Heart right ventricle (tissue), 16 donors: Measurements from ENCODE around the gene PNMA8A. TPM values are rescaled to one million over a fixed set of nuclear protein-coding genes. Genes with fewer than 3 reads are reported as not detected.

Experiments
- ATAC-seq, 8 donors: fragments of 200-7000 bp; cut with Tn5 transposase; one replicate each; pipeline ENCODE4 v1.9.1; 2020; ENCODE audit warnings: mild to moderate bottlenecking in 8 of 8, moderate library complexity in 8 of 8, moderate number of reproducible peaks in 1 of 8
- DNase-seq, 2 donors: peaks; one replicate each; pipeline ENCODE4 v3.0.0-alpha.2; 2020
- H3K27ac ChIP-seq, 10 donors: fragments of 200-600 bp; sonication (generic) in 2 of 10; one replicate each; pipeline versions ENCODE4 v1.5.0 to v1.8.0; 2020 to 2022; ENCODE audit warnings: mild to moderate bottlenecking in 3 of 10
- H3K27me3 ChIP-seq, 7 donors: fragments of 200-600 bp; one replicate each; pipeline ENCODE4 v1.8.0; 2021 to 2022; ENCODE audit warnings: mild to moderate bottlenecking in 2 of 7
- H3K36me3 ChIP-seq, 9 donors: fragments of 200-600 bp; sonication (generic) in 1 of 9; one replicate each; pipeline versions ENCODE4 v1.5.0 to v1.8.0; 2020 to 2022; ENCODE audit warnings: mild to moderate bottlenecking in 2 of 9
- H3K4me1 ChIP-seq, 9 donors: fragments of 200-600 bp; sonication (generic) in 1 of 9; one replicate each; pipeline versions ENCODE4 v1.5.0 to v1.8.0; 2020 to 2022; ENCODE audit warnings: mild to moderate bottlenecking in 4 of 9
- H3K4me3 ChIP-seq, 10 donors: fragments of 200-600 bp; sonication (generic) in 2 of 10; one replicate each; pipeline versions ENCODE4 v1.5.0 to v1.8.0; 2020 to 2022; ENCODE audit warnings: mild to moderate bottlenecking in 7 of 10, moderate library complexity in 2 of 10
- H3K9me3 ChIP-seq, 11 donors: fragments of 200-600 bp in 10 of 11; sonication (generic) in 2 of 11; one replicate each; pipeline versions ENCODE4 v1.5.0 to v1.8.0; 2013 to 2022; ENCODE audit warnings: mild to moderate bottlenecking in 2 of 11, control low read depth in 1 of 11, moderate library complexity in 1 of 11
- CTCF ChIP-seq, 9 donors: fragments of 200-600 bp; sonication (generic) in 2 of 9; IDR thresholded peaks; one replicate each; pipeline versions ENCODE4 v1.5.0 to v1.8.0; 2021 to 2022; ENCODE audit warnings: antibody characterized with exemption in 9 of 9, mild to moderate bottlenecking in 5 of 9, moderate library complexity in 1 of 9
- WGBS, 2 donors: extraction: QIAGEN DNeasy Blood & Tissue Kit; methylation state at CpG; one replicate each; pipeline ENCODE4 v1.1.7; 2013; ENCODE audit warnings: inconsistent platforms in 1 of 2; 5-methylcytosine and 5-hydroxymethylcytosine counted together
- intact Hi-C, 10 donors: fragments of 100-400 bp; cut with DNase I; formaldehyde crosslinking; loops; one replicate each; pipeline versions ENCODE4 v1.11.1 to v1.14.2; 2022
- polyA plus RNA-seq, 2 donors: library from polyadenylated mRNA; stranded (reverse); fragments of 200-250 nt; gene quantifications; one replicate each; pipeline ENCODE4 v1.2.3, GENCODE V29; 2013
- total RNA-seq, 10 donors: library from RNA; stranded (reverse); fragmentation: NEBNext Ultra II Directional in 3 of 10; extraction: Animal tissue kit (Norgen Biotek cat#: 25700) in 3 of 10; gene quantifications; one replicate each; pipeline versions ENCODE4 v1.2.1 to v1.2.4, GENCODE V29; 2021 to 2023
- donor health status: Arrhythmogenic right ventricular cardiomyopathy.
- donor health status: ischemic (EF 13 %, LVEDD 7.1; RV severe dilation, severe dysfunction).
- donor health status: healthy with polysubstance abuse.
- donor health status: DM: no; HTN: yes; CAD: no.
- donor health status: DM: no; HTN: no; CAD: no.
- donor health status: ischemic (EF 25% LVEDD 6.9; RV normal size, moderate dysfunction).
- donor health status: ischemic (EF 25% LVEDD 5.7; RV mildly dilated, moderate dysfunction).
- donor health status: healthy.
- donor health status: DM: yes; HTN: yes; CAD: no.
- donor health status: Ischemic cardiomyopathy.
- donor health status: ischemic (EF 35%, LVEDD 5.7; RV mildly dilated, moderate dysfunction).
- donor health status: nonischemic (EF 11% LVEDD 7.7; RV severe dilation, severe dysfunction).
- donor health status: DM: yes; HTN: yes; CAD: no.
- donor health status: PGD.
- donor health status: ischemic (EF 29% LVEDD 5.4; RV normal size, mild dysfunction).
- donor health status: nonischemic (EF 23%, LVEDD 6.1; RV moderate dilation, normal function).

Gene PNMA8A
- total and polyA plus RNA-seq, 12 donors = 2.8 to 12.3 (median 8.7) TPM

DNA sequence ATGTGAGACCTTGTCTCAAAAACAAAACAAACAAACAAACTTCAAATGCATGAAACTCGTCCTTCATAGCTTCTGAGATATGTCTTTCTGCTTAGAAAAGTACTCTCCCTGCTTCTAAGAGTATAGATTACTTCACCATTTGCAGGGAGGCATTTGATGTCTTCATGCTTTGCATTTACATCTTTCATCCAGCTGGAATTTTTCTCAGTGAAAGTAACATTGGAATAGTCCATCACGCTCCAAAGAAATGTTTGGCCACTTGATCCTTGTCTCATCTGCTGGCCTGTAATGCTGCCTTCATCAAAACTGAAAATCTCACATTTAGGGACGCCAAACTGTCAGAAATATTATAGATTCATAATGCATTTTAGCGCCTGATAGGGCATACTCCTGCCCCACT is 19.2 kb downstream of the PNMA8A start:
- DNase-seq = no peak
- Histone ChIP-seq H3K27ac (peak overlapping the region in 1 of 10 donors; percentile 22), H3K36me3 (no peaks in the 10 kb centered on the region), H3K4me1 (peaks cover 0 to 15% (median 0%) of the 10 kb centered on the region in 9 donors), H3K27me3 (peaks cover 0 to 13% (median 0%) of the 10 kb centered on the region in 7 donors), H3K9me3 (peaks cover 0 to 12% (median 0%) of the 10 kb centered on the region in 11 donors), H3K4me3 (no peak overlapping the region)
- TF ChIP-seq CTCF (IDR thresholded peaks at IDR 0.05) = no peak
- WGBS, 2 donors = 50 to 52% methylated on average over 4 of the region's 4 CpGs
- ATAC-seq = no peak
- intact Hi-C loops = no loop called here

DNA sequence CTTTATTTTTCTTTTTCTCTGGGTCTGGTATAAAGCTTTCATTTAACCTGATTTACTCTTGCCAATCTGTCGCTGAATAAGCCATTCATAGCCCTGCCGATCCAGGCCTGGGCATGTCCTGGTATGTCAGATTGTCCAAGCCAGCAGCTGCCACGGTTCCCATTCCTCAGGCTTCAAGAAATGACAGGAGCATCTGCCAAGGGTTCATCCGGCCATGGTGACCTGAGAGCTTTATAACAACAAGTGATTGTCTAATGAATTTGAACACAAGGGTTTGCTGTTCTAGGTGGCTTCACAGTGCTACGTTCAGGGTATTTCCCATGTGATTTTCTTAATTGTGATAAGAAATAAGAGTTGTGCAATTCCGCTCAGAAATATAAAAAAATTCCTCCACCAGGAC is 20.0 kb downstream of the PNMA8A start:
- TF ChIP-seq CTCF (IDR thresholded peaks at IDR 0.05) = no peak
- ATAC-seq (peak in 1 of 8 donors; percentile 20), DNase-seq (no peak)
- 36 to 42% methylated on average over 6 of the region's 6 CpGs for WGBS, 2 donors
- intact Hi-C loops = no loop called here
- Histone ChIP-seq H3K4me3 (no peak overlapping the region), H3K4me1 (peaks cover 0 to 19% (median 0%) of the 10 kb centered on the region in 9 donors), H3K36me3 (no peaks in the 10 kb centered on the region), H3K9me3 (peaks cover 0 to 12% (median 0%) of the 10 kb centered on the region in 11 donors), H3K27me3 (peaks cover 0 to 7% (median 0%) of the 10 kb centered on the region in 7 donors), H3K27ac (peak overlapping the region in 2 of 10 donors; percentile 23 to 45)

DNA sequence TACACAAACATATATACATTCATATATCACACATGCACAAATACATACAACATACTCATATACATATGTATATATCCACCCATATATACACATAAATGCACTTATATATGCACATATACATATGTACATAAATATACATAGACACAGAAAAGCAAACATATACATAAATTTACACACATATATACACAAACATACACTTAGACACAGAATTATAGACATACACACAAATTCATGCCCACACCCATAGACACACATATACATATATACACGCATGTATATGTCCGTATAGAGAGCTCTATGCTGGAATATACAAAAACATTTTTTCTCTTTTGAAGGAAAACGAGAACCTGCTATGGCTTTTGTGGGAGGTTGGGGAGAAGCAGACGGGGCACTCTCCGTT is 20.6 kb downstream of the PNMA8A start:
- no peak for ATAC-seq
- H3K36me3 ChIP-seq = no peaks in the 10 kb centered on the region
- peaks cover 0 to 19% (median 0%) of the 10 kb centered on the region in 9 donors for H3K4me1 ChIP-seq
- 45 to 63% methylated on average over 5 of the region's 5 CpGs for WGBS, 2 donors
- H3K27ac ChIP-seq = peak overlapping the region in 2 of 10 donors; percentile 23 to 45
- TF ChIP-seq CTCF (IDR thresholded peaks at IDR 0.05) = no peak
- no peak overlapping the region for H3K4me3 ChIP-seq
- intact Hi-C loops = no loop called here
- no peak for DNase-seq
- H3K27me3 ChIP-seq = peaks cover 0 to 6% (median 0%) of the 10 kb centered on the region in 7 donors
- H3K9me3 ChIP-seq = peaks cover 0 to 12% (median 0%) of the 10 kb centered on the region in 11 donors

- no peak for TF ChIP-seq CTCF (IDR thresholded peaks at IDR 0.05)
- H3K27me3 ChIP-seq = no peaks in the 10 kb centered on the region
- peaks cover 0 to 12% (median 0%) of the 10 kb centered on the region in 11 donors for H3K9me3 ChIP-seq
- peaks cover 0 to 19% (median 0%) of the 10 kb centered on the region in 9 donors for H3K4me1 ChIP-seq
- H3K27ac ChIP-seq = no peak overlapping the region
- WGBS, 2 donors = 49 to 50% methylated on average over 7 of the region's 7 CpGs
- ATAC-seq (no peak), DNase-seq (no peak)
- intact Hi-C loops = no loop called here
- H3K36me3 ChIP-seq = no peaks in the 10 kb centered on the region
- H3K4me3 ChIP-seq = no peak overlapping the region
Observed at GRCh38 chr19:46449228-46449627, 22.1 kb downstream of the PNMA8A start.
